ENCODE results near the gene ZNF205. TPM values are rescaled to one million over a fixed set of nuclear protein-coding genes. Genes with fewer than 3 reads are reported as not detected.
A peak's percentile ranks its signal among the peaks of the same experiment; 100 is the strongest.

Gene ZNF205
- total and polyA plus RNA-seq, 2 of the 13 experiments (the other 11 are each of a cell fraction or from before 2014, with no cell fraction given): 5.8 to 10.2 TPM

- TF ChIP-seq IKZF4 (CRISPR knock-in tag; IDR thresholded peaks at IDR 0.05; ENCODE audit: borderline replicate concordance, low read depth, not compliant biosample characterization) (peak; percentile 48), ZBTB40 (IDR thresholded peaks at IDR 0.05) (no peak), ZBTB40 (CRISPR knock-in tag; IDR thresholded peaks at IDR 0.05) (no peak), GLMP (CRISPR knock-in tag; IDR thresholded peaks at IDR 0.05; ENCODE audit: borderline replicate concordance) (no peak), HNF4G (IDR thresholded peaks at IDR 0.05; ENCODE audit: borderline replicate concordance, low read depth, low read length) (peak; percentile 24), HNF4G (CRISPR knock-in tag; IDR thresholded peaks at IDR 0.05; ENCODE audit: borderline replicate concordance, low read depth) (peak; percentile 66; the same call in 1 of the 2 replicates), MNT (IDR thresholded peaks at IDR 0.05) (no peak), KDM4B (CRISPR knock-in tag; IDR thresholded peaks at IDR 0.05) (no peak), ZSCAN9 (CRISPR knock-in tag; IDR thresholded peaks at IDR 0.05; ENCODE audit: borderline replicate concordance) (no peak), PRDM15 (CRISPR knock-in tag; IDR thresholded peaks at IDR 0.05) (no peak), CREM (IDR thresholded peaks at IDR 0.05) (0 out of 2 replicates have a peak, but pooled peaks have one; percentile 20), CREM (CRISPR knock-in tag; IDR thresholded peaks at IDR 0.05) (no peak), DPF2 (CRISPR knock-in tag; IDR thresholded peaks at IDR 0.05; ENCODE audit: borderline replicate concordance, low read depth) (no peak)
Measured at GRCh38 chr16:3143598-3144320, 31.4 kb downstream of the ZNF205 start (continued).

All from HepG2 (cell line).